Activated naive CD8-positive, alpha-beta T cell treated with anti-CD3 and anti-CD28 coated beads, Interleukin-2, amount 10 ng/mL, durations not matched to agents 7 days and 5 days (primary cell): ENCODE measurements around the gene PLXNB1. TPM values are rescaled to one million over a fixed set of nuclear protein-coding genes. Genes with fewer than 3 reads are reported as not detected.
"Not testable (repeated sequence)": the region's sequence is repeated elsewhere in the genome, so short reads cannot be mapped to it uniquely, and the experiment has no call there.

Experiments
- ATAC-seq: fragments of 150-1000 bp; cut with Tn5 transposase; one replicate; pipeline ENCODE4 v1.10.0; 2021; ENCODE audit warnings: low read depth, moderate library complexity
- POLR2A ChIA-PET: fragments of 350-600 bp; sonication (Branson Sonifier 250); formaldehyde crosslinking; loops from one replicate; lab custom pipeline; 2021; ENCODE audit warnings: antibody characterized with exemption; lab: Charles Lee
- DNase-seq: peaks from one replicate; pipeline ENCODE4 v3.0.0; 2021
- H3K27ac Mint-ChIP-seq: one replicate; pipeline ENCODE4 v1.8.0; 2022; ENCODE audit warnings: mild to moderate bottlenecking, mixed read lengths
- H3K27me3 Mint-ChIP-seq: one replicate; pipeline ENCODE4 v1.8.0; 2022; ENCODE audit warnings: mild to moderate bottlenecking, moderate library complexity, mixed read lengths
- H3K36me3 Mint-ChIP-seq: one replicate; pipeline ENCODE4 v1.8.0; 2021; ENCODE audit warnings: mild to moderate bottlenecking, mixed read lengths
- H3K4me1 Mint-ChIP-seq: one replicate; pipeline ENCODE4 v1.8.0; 2021; ENCODE audit warnings: mixed read lengths
- H3K4me3 Mint-ChIP-seq: one replicate; pipeline ENCODE4 v1.8.0; 2022; ENCODE audit warnings: mild to moderate bottlenecking, moderate library complexity, mixed read lengths
- H3K9me3 Mint-ChIP-seq: one replicate; pipeline ENCODE4 v1.8.0; 2021; ENCODE audit warnings: mixed read lengths
- total RNA-seq, 2 experiments: library from RNA; stranded (reverse); gene quantifications; one replicate each; pipeline ENCODE4 v1.2.3, GENCODE V29; 2021

PLXNB1 gene
- total RNA-seq, 2 experiments from 2014 or later: 4.5 to 6.2 TPM

DNA sequence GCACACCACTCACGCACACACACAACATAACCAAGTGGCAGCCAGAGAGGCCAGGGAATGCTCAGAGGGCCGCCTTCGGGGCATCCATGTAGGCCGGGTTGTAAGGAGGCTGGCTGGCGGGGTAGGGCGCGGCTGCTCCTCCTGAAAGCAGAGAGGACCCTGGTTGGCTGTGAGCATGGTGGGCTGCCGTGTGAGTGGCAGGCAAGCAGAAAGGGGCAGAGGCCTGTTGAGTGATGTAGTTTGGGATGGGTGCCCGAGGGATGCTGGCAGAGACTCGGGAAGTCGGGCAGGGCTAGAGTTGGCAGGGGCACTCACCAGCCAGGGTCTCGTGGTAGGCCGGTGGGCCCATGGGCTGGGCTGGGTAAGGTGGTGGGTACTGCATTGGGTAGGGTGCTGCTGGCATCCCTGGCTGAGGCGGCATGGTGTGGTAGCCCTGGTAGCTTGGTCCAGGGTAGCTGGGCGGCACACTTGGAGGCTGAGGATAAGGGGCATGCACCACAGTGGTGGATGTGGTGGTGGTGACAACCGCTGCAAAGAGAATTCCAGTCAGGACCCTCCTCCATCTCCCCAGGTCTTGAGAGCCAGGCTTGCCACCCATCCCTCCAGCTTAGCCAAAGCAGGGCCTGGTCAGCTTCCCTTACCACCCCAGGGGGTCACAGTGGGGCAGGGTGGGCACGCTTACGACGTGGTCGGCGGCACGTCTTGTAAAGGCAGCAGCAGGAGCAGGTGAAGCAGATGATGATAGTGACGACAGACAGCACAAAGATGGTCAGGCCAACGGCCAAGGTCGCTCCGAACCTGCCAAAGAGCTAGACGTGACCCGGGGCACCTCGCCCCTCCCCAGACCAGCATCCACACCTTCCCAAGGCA lies 39.4 kb upstream of the PLXNB1 start:
- peak overlapping the region; percentile 97 for H3K4me3 Mint-ChIP-seq
- peaks cover 32% of the 10 kb centered on the region for H3K36me3 Mint-ChIP-seq
- H3K9me3 Mint-ChIP-seq: no peaks in the 10 kb centered on the region
- H3K27me3 Mint-ChIP-seq: no peaks in the 10 kb centered on the region
- peak overlapping the region; percentile 99 for H3K27ac Mint-ChIP-seq
- ATAC-seq: no peak
- POLR2A ChIA-PET: interaction anchor here (0.5 to 6.5 kb wide), 7 partner anchors 10 to 46 kb away, joined by 3 to 57 read pairs (median 7); partner anchors contain the start of genes ATRIP, CCDC51 and TMA7
- peak; percentile 38 for DNase-seq
- peaks cover 47% of the 10 kb centered on the region for H3K4me1 Mint-ChIP-seq

DNA sequence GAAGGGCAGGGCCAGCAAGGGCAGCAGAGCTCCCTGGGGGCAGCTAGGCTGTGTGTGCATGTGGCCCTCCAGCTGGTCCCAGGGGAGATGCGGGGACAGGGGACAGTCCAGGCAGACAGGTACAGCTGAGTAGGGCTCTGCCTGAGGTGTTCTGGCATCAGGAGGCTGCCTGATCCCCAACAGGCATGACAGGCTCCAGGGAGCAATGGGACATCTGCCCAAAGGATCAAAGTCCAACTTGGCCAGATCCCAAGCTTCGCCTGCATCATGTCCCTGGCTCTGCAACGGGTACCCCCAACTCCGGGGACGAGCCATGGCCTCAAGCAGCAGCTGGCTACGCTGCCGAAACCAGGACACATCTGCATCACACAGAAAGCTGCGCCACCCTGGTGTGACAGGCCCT lies 38.4 kb upstream of the PLXNB1 start:
- POLR2A ChIA-PET: interaction anchor here (0.6 to 3.1 kb wide), 7 partner anchors 28 to 553 kb away, joined by 3 to 29 read pairs (median 3); partner anchors contain the start of genes CCDC51 and TMA7
- peaks cover 42% of the 10 kb centered on the region for H3K4me1 Mint-ChIP-seq
- H3K36me3 Mint-ChIP-seq: peaks cover 32% of the 10 kb centered on the region
- H3K9me3 Mint-ChIP-seq: no peaks in the 10 kb centered on the region
- no peaks in the 10 kb centered on the region for H3K27me3 Mint-ChIP-seq
- ATAC-seq (no peak), DNase-seq (peak; percentile 31)
- peak overlapping the region; percentile 97 for H3K4me3 Mint-ChIP-seq
- peak overlapping the region; percentile 99 for H3K27ac Mint-ChIP-seq

GRCh38 chr3:48467473-48468267 lies 37.8 kb upstream of the PLXNB1 start:
- peak overlapping the region; percentile 98 for H3K27ac Mint-ChIP-seq
- DNase-seq (peak; percentile 29), ATAC-seq (no peak)
- POLR2A ChIA-PET: interaction anchor here (0.6 to 3.1 kb wide), 12 partner anchors 12 to 554 kb away, joined by 3 to 29 read pairs (median 6); partner anchors contain the start of genes ATRIP, CCDC51, SHISA5 and TMA7
- H3K4me1 Mint-ChIP-seq: peaks cover 37% of the 10 kb centered on the region
- H3K9me3 Mint-ChIP-seq: no peaks in the 10 kb centered on the region
- no peaks in the 10 kb centered on the region for H3K27me3 Mint-ChIP-seq
- peaks cover 32% of the 10 kb centered on the region for H3K36me3 Mint-ChIP-seq
- H3K4me3 Mint-ChIP-seq: peak overlapping the region; percentile 97

GRCh38 chr3:48467110-48467454 lies 37.2 kb upstream of the PLXNB1 start:
- Mint-ChIP-seq H3K36me3 (peaks cover 32% of the 10 kb centered on the region), H3K27me3 (no peaks in the 10 kb centered on the region)

DNA sequence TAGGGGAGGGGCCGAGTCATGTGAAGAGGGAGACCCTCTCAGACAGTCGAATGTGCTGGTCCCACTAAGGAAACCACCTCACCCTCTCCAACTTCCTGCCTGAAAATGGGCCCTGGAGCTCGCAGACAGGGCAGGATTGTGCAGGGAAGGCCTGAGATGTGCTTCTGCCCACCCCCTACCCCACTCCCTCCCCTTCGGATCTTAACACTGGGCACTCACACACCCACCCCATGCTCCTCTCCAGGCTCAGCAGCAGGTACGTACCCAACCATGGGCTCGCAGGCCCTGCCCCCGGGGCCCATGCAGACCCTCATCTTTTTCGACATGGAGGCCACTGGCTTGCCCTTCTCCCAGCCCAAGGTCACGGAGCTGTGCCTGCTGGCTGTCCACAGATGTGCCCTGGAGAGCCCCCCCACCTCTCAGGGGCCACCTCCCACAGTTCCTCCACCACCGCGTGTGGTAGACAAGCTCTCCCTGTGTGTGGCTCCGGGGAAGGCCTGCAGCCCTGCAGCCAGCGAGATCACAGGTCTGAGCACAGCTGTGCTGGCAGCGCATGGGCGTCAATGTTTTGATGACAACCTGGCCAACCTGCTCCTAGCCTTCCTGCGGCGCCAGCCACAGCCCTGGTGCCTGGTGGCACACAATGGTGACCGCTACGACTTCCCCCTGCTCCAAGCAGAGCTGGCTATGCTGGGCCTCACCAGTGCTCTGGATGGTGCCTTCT lies 36.7 kb upstream of the PLXNB1 start:
- Mint-ChIP-seq H3K4me1 (peaks cover 36% of the 10 kb centered on the region), H3K27ac (peak overlapping the region; percentile 98), H3K27me3 (no peaks in the 10 kb centered on the region), H3K4me3 (peak overlapping the region; percentile 97), H3K9me3 (no peaks in the 10 kb centered on the region), H3K36me3 (peaks cover 32% of the 10 kb centered on the region)
- POLR2A ChIA-PET: interaction anchor here (0.7 to 3.1 kb wide), 17 partner anchors 9 to 226 kb away, joined by 3 to 29 read pairs (median 6); partner anchors contain the start of genes ATRIP, CCDC51, SHISA5 and TMA7
- DNase-seq (peak; percentile 59), ATAC-seq (peak; percentile 50)

More at GRCh38 chr3:48467110-48467454, 37.2 kb upstream of the PLXNB1 start:
- POLR2A ChIA-PET: interaction anchor here (0.9 to 3.1 kb wide), 12 partner anchors 9 to 226 kb away, joined by 3 to 29 read pairs (median 10); partner anchors contain the start of genes ATRIP, CCDC51, SHISA5 and TMA7
- DNase-seq: no peak
- Mint-ChIP-seq H3K4me3 (peak overlapping the region; percentile 97), H3K27ac (peak overlapping the region; percentile 98), H3K9me3 (no peaks in the 10 kb centered on the region), H3K4me1 (peaks cover 36% of the 10 kb centered on the region)
- ATAC-seq: no peak

- Mint-ChIP-seq H3K27me3 (no peaks in the 10 kb centered on the region), H3K4me3 (peak overlapping the region; percentile 97), H3K9me3 (no peaks in the 10 kb centered on the region), H3K27ac (peak overlapping the region; percentile 98), H3K36me3 (peaks cover 37% of the 10 kb centered on the region), H3K4me1 (peaks cover 43% of the 10 kb centered on the region)
- POLR2A ChIA-PET: interaction anchor here (0.6 to 3.1 kb wide), 14 partner anchors 9 to 197 kb away, joined by 3 to 29 read pairs (median 7); partner anchors contain the start of genes ATRIP, CCDC51, SHISA5 and TMA7
- ATAC-seq (peak; percentile 93), DNase-seq (peak; percentile 87)
Measured at GRCh38 chr3:48465531-48466378, 35.9 kb upstream of the PLXNB1 start.

DNA sequence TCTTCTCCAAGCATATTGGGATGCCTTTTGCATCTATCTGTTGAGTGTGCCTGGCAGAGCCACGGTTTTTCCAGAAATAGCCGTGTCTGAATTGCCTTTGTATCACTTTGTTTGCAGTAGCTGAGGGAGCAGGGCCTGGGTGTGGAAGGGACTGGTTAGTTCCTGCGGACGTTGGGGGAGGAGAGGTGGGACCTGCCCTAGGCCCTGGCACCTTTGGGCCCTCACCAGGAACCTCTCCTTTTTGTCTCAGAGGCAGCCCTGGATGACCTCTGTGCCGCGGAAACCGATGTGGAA lies 35.3 kb upstream of the PLXNB1 start:
- no peaks in the 10 kb centered on the region for H3K9me3 Mint-ChIP-seq
- peaks cover 43% of the 10 kb centered on the region for H3K4me1 Mint-ChIP-seq
- POLR2A ChIA-PET: interaction anchor here (1.0 to 2.6 kb wide), 4 partner anchors 8 to 165 kb away, joined by 3 to 16 read pairs (median 6); no protein-coding TSS in a partner anchor
- peak overlapping the region; percentile 97 for H3K4me3 Mint-ChIP-seq
- H3K36me3 Mint-ChIP-seq: peaks cover 38% of the 10 kb centered on the region
- ATAC-seq (no peak), DNase-seq (no peak)
- H3K27ac Mint-ChIP-seq: peak overlapping the region; percentile 98
- H3K27me3 Mint-ChIP-seq: no peaks in the 10 kb centered on the region

DNA sequence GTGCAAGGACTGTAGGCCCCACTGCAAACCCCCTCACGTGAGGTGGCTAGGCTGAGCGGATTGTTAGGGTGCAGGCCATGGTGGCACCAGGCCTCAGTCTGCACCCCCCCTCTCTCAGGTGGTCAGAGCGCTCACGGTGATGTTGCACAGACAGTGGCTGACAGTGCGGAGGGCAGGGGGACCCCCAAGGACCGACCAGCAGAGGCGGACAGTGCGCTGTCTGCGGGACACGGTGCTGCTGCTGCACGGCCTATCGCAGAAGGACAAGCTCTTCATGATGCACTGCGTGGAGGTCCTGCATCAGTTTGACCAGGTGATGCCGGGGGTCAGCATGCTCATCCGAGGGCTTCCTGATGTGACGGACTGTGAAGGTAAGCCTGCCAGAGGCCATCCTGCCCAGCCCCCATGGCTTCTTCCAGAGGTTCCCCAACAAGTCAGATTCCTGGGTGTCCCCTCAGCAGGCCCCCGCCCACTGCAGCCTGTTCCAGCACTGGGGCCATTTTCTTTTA lies 34.9 kb upstream of the PLXNB1 start:
- no peak overlapping the region for H3K4me3 Mint-ChIP-seq
- H3K4me1 Mint-ChIP-seq: peaks cover 43% of the 10 kb centered on the region

GRCh38 chr3:48463703-48464102 lies 33.8 kb upstream of the PLXNB1 start:
- Mint-ChIP-seq H3K27me3 (no peaks in the 10 kb centered on the region), H3K4me3 (no peak overlapping the region), H3K9me3 (no peaks in the 10 kb centered on the region), H3K36me3 (peaks cover 30% of the 10 kb centered on the region), H3K4me1 (peaks cover 36% of the 10 kb centered on the region), H3K27ac (no peak overlapping the region)
- POLR2A ChIA-PET: interaction anchor here (0.5 to 2.0 kb wide), 4 partner anchors 9 to 29 kb away, joined by 3 to 18 read pairs (median 6); partner anchors contain the start of genes ATRIP, CCDC51 and TMA7
- ATAC-seq (no peak), DNase-seq (peak; percentile 17)

More for the DNA sequence above, 34.9 kb upstream of the PLXNB1 start:
- POLR2A ChIA-PET: interaction anchor here (1.0 to 2.6 kb wide), 3 partner anchors 9 to 42 kb away, joined by 3 to 18 read pairs (median 16); partner anchors contain the start of genes CCDC51 and TMA7
- DNase-seq: no peak
- no peaks in the 10 kb centered on the region for H3K27me3 Mint-ChIP-seq
- peaks cover 36% of the 10 kb centered on the region for H3K36me3 Mint-ChIP-seq
- ATAC-seq: no peak
- H3K27ac Mint-ChIP-seq: no peak overlapping the region
- no peaks in the 10 kb centered on the region for H3K9me3 Mint-ChIP-seq

DNA sequence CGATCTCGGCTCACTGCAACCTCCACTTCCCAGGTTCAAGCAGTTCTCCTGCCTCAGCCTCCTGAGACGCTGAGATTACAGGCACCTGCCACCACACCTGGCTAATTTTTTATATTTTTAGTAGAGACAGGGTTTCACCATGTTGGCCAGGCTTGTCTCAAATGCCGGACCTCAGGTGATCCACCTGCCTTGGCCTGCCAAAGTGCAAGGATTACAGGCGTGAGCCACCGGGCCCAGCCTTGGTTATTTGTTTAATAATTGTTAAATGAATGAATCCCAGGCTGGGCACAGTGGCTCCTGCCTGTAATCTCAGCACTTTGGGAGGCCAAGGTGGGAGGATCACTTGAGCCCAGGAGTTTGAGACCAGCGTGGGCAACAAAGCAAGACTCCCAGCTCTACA lies 31.9 kb upstream of the PLXNB1 start:
- POLR2A ChIA-PET: interaction anchor here (1.1 to 1.4 kb wide), 3 partner anchors 10 to 22 kb away, joined by 3 to 7 read pairs (median 4); partner anchors contain the start of gene CCDC51
- H3K27me3 Mint-ChIP-seq, ATAC-seq, H3K4me3 Mint-ChIP-seq, H3K27ac Mint-ChIP-seq, H3K9me3 Mint-ChIP-seq: not testable (repeated sequence)
- H3K4me1 Mint-ChIP-seq: peaks cover 25% of the 10 kb centered on the region
- DNase-seq: peak; percentile 2
- peaks cover 19% of the 10 kb centered on the region for H3K36me3 Mint-ChIP-seq

DNA sequence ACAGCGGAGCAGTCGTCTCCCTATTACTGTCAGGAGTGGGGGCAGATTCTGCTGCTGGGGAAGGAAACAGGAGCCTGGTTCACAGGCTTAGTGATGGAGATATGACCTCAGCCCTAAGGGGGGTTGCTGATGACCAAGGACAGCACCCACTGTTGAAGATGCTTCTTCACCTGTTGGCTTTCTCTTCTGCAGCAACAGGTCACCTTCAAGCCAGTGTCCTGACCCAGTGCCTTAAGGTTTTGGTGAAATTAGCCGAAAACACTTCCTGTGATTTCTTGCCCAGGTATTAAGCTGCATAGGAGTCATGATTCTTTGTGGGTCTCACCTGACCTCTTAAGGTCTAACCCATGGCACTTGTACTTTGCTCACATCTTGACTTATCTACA lies 30.6 kb upstream of the PLXNB1 start:
- peak overlapping the region; percentile 4 for H3K4me3 Mint-ChIP-seq
- POLR2A ChIA-PET: interaction anchor here (1.5 kb wide), 1 partner anchor 21 kb away, joined by 7 read pairs; the partner anchor contains the start of gene CCDC51
- peak overlapping the region; percentile 67 for H3K27ac Mint-ChIP-seq
- DNase-seq: peak; percentile 8
- H3K27me3 Mint-ChIP-seq: no peaks in the 10 kb centered on the region
- H3K4me1 Mint-ChIP-seq: peaks cover 22% of the 10 kb centered on the region
- peaks cover 16% of the 10 kb centered on the region for H3K36me3 Mint-ChIP-seq
- H3K9me3 Mint-ChIP-seq: no peaks in the 10 kb centered on the region
- no peak for ATAC-seq
